Measurements from ENCODE around the gene KCTD2. TPM values are rescaled to one million over a fixed set of nuclear protein-coding genes. Genes with fewer than 3 reads are reported as not detected.
A peak's percentile ranks its signal among the peaks of the same experiment; 100 is the strongest.

Gene KCTD2
- total and polyA plus RNA-seq, 9 of the 15 experiments (the other 6 are each of a cell fraction or from before 2014, with no cell fraction given) = 1.7 to 32.9 (median 15.8) TPM

DNA sequence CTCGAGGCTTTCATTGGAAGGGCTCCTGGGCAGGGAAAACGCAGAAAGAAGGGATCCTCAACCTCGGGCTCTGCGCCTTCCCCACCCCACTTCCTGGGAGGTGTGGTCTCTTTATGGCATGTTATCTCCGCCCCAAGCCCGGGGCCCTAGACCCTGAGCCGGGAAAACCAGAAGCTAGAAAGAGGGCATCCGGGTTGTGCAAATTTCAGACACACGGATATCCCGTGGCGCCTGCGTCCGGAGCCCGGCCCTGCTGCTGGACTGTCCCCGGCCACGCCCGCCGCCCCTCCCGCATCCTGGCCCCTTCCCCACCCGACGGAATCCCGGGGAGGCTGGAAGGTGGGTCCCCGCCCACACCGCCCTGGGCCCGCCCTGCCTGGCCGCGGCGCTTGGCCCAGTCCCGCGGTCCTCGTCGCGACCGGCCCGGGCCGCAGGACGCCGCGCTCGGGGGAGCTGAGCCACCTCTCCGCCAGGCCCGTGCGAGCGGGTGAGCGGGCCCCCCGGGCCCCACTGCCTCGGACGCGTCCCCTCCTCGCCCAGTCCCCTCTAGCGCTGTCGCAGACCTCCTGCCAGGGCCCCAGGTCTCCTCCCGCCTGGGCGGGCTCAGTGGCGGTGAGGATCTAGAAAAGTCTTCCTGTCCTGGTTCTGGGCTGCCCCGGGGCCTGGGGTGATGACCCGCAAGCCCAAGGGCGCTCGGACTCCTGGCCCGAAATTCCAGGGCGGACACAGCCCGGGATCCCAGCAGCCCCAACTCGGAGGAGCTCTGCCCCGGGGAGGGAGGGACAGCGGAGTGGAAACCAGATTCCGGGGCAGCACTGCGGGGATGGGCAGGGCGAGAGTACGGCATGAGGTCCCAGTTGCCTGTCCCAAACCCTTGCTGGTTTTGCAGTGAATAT, 40.8 kb downstream of the KCTD2 start, which contains the start of gene SLC16A5 (continued):
- TF ChIP-seq ZFPM2 (CRISPR knock-in tag; IDR thresholded peaks at IDR 0.05) (no peak), CEBPB (tag; IDR thresholded peaks at IDR 0.05) (0 out of 2 replicates have a peak, but pooled peaks have one; percentile 7), ZBTB8A (IDR thresholded peaks at IDR 0.05; ENCODE audit: partially characterized antibody) (no peak), KDM5B (IDR thresholded peaks at IDR 0.05; ENCODE audit: insufficient replicate concordance, low read depth, low read length) (no peak), SAFB (IDR thresholded peaks at IDR 0.05; ENCODE audit: borderline replicate concordance, low read depth, low read length) (no peak), SIN3A (IDR thresholded peaks at IDR 0.05; ENCODE audit: borderline replicate concordance in 2 of 2, control insufficient read depth in 1 of 2, low read depth in 2 of 2, low read length in 2 of 2) (peak in 1 of 2 experiments; percentile 15; a peak in 1 of 4 replicates), ZNF583 (CRISPR knock-in tag; IDR thresholded peaks at IDR 0.05) (peak; percentile 61; the same call in 1 of the 2 replicates), KLF10 (CRISPR knock-in tag; IDR thresholded peaks at IDR 0.05) (no peak), ZNF197 (CRISPR knock-in tag; IDR thresholded peaks at IDR 0.05; ENCODE audit: low read depth) (no peak), SIX5 (IDR thresholded peaks at IDR 0.05; ENCODE audit: borderline replicate concordance in 1 of 2, insufficient read depth in 1 of 2, low read depth in 1 of 2, low read length in 2 of 2) (no peak), CEBPG (CRISPR knock-in tag; IDR thresholded peaks at IDR 0.05) (no peak), CEBPG (tag; conservative IDR thresholded peaks at IDR 0.05 in 1 of 2, IDR thresholded peaks at IDR 0.05 in 1 of 2) (no peak; a peak in 2 of 4 replicates), IRF1 (CRISPR knock-in tag; IDR thresholded peaks at IDR 0.05; ENCODE audit: borderline replicate concordance) (no peak)
- TF ChIP-seq, protein P1, sequence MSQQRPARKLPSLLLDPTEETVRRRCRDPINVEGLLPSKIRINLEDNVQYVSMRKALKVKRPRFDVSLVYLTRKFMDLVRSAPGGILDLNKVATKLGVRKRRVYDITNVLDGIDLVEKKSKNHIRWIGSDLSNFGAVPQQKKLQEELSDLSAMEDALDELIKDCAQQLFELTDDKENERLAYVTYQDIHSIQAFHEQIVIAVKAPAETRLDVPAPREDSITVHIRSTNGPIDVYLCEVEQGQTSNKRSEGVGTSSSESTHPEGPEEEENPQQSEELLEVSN (IDR thresholded peaks at IDR 0.05; ENCODE audit: borderline replicate concordance in 1 of 2, extremely low read depth in 1 of 2, insufficient read depth in 1 of 2, insufficient read length in 1 of 2, low read depth in 1 of 2, low read length in 1 of 2, poor library complexity in 1 of 2, severe bottlenecking in 1 of 2) = peak; percentile 10 to 52
